GM21526 (cell line): ENCODE results near the gene TMEM272.
A peak's percentile ranks its signal among the peaks of the same experiment; 100 is the strongest.

Experiments
- ATAC-seq: cut with Tn5 transposase; IDR thresholded peaks from one replicate; pipeline ENCODE4 v1.9.1; 2021; ENCODE audit warnings: moderate library complexity; ENCODE audit not compliant: unreplicated experiment, low FRiP score

Gene TMEM272

GRCh38 chr13:51856027-51856736, 11.2 kb upstream of the TMEM272 start:
- ATAC-seq = no peak

- no peak for ATAC-seq
Observed at GRCh38 chr13:51849145-51850101, 4.4 kb upstream of the TMEM272 start.

- no peak for ATAC-seq
Observed at GRCh38 chr13:51848674-51849073, 3.7 kb upstream of the TMEM272 start.

GRCh38 chr13:51846756-51847155, 1.8 kb upstream of the TMEM272 start:
- ATAC-seq = no peak

GRCh38 chr13:51845574-51846318, 769 bp upstream of the TMEM272 start:
- ATAC-seq = no peak

GRCh38 chr13:51843529-51843928, 1.4 kb downstream of the TMEM272 start:
- no peak for ATAC-seq

- no peak for ATAC-seq
Observed at GRCh38 chr13:51841732-51842131, 3.2 kb downstream of the TMEM272 start.

GRCh38 chr13:51840917-51841316, 4.1 kb downstream of the TMEM272 start:
- no peak for ATAC-seq

GRCh38 chr13:51839711-51840540, 5.1 kb downstream of the TMEM272 start:
- ATAC-seq = no peak

GRCh38 chr13:51838240-51838846, 6.6 kb downstream of the TMEM272 start:
- no peak for ATAC-seq

- ATAC-seq = no peak
Observed at GRCh38 chr13:51837016-51837415, 8.0 kb downstream of the TMEM272 start.

- no peak for ATAC-seq
Observed at GRCh38 chr13:51834581-51835171, 10.3 kb downstream of the TMEM272 start.

- ATAC-seq = no peak
Observed at GRCh38 chr13:51833980-51834379, 11.0 kb downstream of the TMEM272 start.

GRCh38 chr13:51832471-51833152, 12.4 kb downstream of the TMEM272 start:
- ATAC-seq = peak; percentile 65

GRCh38 chr13:51831519-51831918, 13.5 kb downstream of the TMEM272 start:
- no peak for ATAC-seq

GRCh38 chr13:51829568-51829899, 15.4 kb downstream of the TMEM272 start:
- no peak for ATAC-seq

- no peak for ATAC-seq
Observed at GRCh38 chr13:51828730-51829567, 16.0 kb downstream of the TMEM272 start.

GRCh38 chr13:51827254-51827653, 17.7 kb downstream of the TMEM272 start:
- ATAC-seq = no peak
